Medulla oblongata (tissue), 1 donor: Measurements from ENCODE around the gene CCDC144A.
"Not testable (repeated sequence)": the region's sequence is repeated elsewhere in the genome, so short reads cannot be mapped to it uniquely, and the experiment has no call there.

Experiments used
- DNase-seq: peaks from one replicate; pipeline ENCODE4 v3.0.0-alpha.2; 2015; ENCODE audit errors: extremely low spot score

The CCDC144A gene

GRCh38 chr17:16757520-16757919, 67.5 kb downstream of the CCDC144A start:
- DNase-seq, result not testable (repeated sequence)

- not testable (repeated sequence) for DNase-seq
Observed at GRCh38 chr17:16758177-16758576, 68.1 kb downstream of the CCDC144A start.

GRCh38 chr17:16768290-16769175, 78.5 kb downstream of the CCDC144A start:
- DNase-seq, result not testable (repeated sequence)

- not testable (repeated sequence) for DNase-seq
Observed at GRCh38 chr17:16772394-16773145, 82.5 kb downstream of the CCDC144A start.

- not testable (repeated sequence) for DNase-seq
Observed at GRCh38 chr17:16773146-16773522, 83.1 kb downstream of the CCDC144A start.

GRCh38 chr17:16787851-16788250, 97.8 kb downstream of the CCDC144A start:
- not testable (repeated sequence) for DNase-seq

GRCh38 chr17:16788889-16789536, 99.0 kb downstream of the CCDC144A start:
- DNase-seq, result not testable (repeated sequence)

GRCh38 chr17:16789622-16790021, 99.6 kb downstream of the CCDC144A start:
- DNase-seq, result not testable (repeated sequence)

- DNase-seq, result not testable (repeated sequence)
Observed at GRCh38 chr17:16790313-16790871, 100.4 kb downstream of the CCDC144A start.

- DNase-seq, result not testable (repeated sequence)
Observed at GRCh38 chr17:16794215-16794614, 104.2 kb downstream of the CCDC144A start.

GRCh38 chr17:16795894-16796293, 105.9 kb downstream of the CCDC144A start:
- DNase-seq, result not testable (repeated sequence)

GRCh38 chr17:16804851-16805250, 114.8 kb downstream of the CCDC144A start:
- DNase-seq, result not testable (repeated sequence)

- not testable (repeated sequence) for DNase-seq
Observed at GRCh38 chr17:16806599-16806998, 116.6 kb downstream of the CCDC144A start.

GRCh38 chr17:16807620-16808019, 117.6 kb downstream of the CCDC144A start:
- DNase-seq, result not testable (repeated sequence)

GRCh38 chr17:16810236-16810635, 120.2 kb downstream of the CCDC144A start:
- DNase-seq, result not testable (repeated sequence)

- DNase-seq, result not testable (repeated sequence)
Observed at GRCh38 chr17:16812126-16812525, 122.1 kb downstream of the CCDC144A start.

- no peak for DNase-seq
Observed at GRCh38 chr17:16814439-16814838, 124.4 kb downstream of the CCDC144A start.

GRCh38 chr17:16817201-16817600, 127.2 kb downstream of the CCDC144A start:
- DNase-seq, result no peak

GRCh38 chr17:16817940-16818339, 127.9 kb downstream of the CCDC144A start:
- not testable (repeated sequence) for DNase-seq

- no peak for DNase-seq
Observed at GRCh38 chr17:16818340-16818739, 128.3 kb downstream of the CCDC144A start.

GRCh38 chr17:16818821-16819683, 129.0 kb downstream of the CCDC144A start:
- no peak for DNase-seq
